Keratinocyte (primary cell): ENCODE measurements around the gene RNF31. TPM values are rescaled to one million over a fixed set of nuclear protein-coding genes. Genes with fewer than 3 reads are reported as not detected.

Experiments used
- DNase-seq: peaks from one replicate; pipeline ENCODE4 v3.0.0-alpha.2; 2011; ENCODE audit warnings: low read depth, missing footprints, low spot score
- FAIRE-seq: peaks from 2 replicates; lab custom pipeline; 2011; peaks lifted over from hg19 to GRCh38; lab: Jason Lieb, UNC
- H2AFZ ChIP-seq: 2 replicates; pipeline ENCODE4 v1.6.0; 2012; ENCODE audit warnings: low read length, control low read depth, inconsistent platforms; ENCODE audit not compliant: control insufficient read depth
- H3K27ac ChIP-seq: 2 replicates; pipeline ENCODE4 v1.5.1; 2011; ENCODE audit warnings: low read length; ENCODE audit not compliant: control insufficient read depth, insufficient read depth
- H3K27me3 ChIP-seq: 3 replicates; pipeline ENCODE4 v1.6.0; 2011; ENCODE audit warnings: low read length; ENCODE audit not compliant: control insufficient read depth, insufficient read depth; ENCODE audit errors: extremely low read depth
- H3K36me3 ChIP-seq, 2 experiments: 2 replicates in 1 of 2; 3 replicates in 1 of 2; pipeline ENCODE4 v1.5.1; 2011; ENCODE audit warnings: low read length in 2 of 2, mild to moderate bottlenecking in 1 of 2; ENCODE audit not compliant: control insufficient read depth in 2 of 2, insufficient read depth in 2 of 2; ENCODE audit errors: extremely low read depth in 1 of 2
- H3K4me1 ChIP-seq: 3 replicates; pipeline ENCODE4 v1.5.1; 2011; ENCODE audit warnings: low read length; ENCODE audit not compliant: control insufficient read depth, insufficient read depth; ENCODE audit errors: extremely low read depth
- H3K4me2 ChIP-seq: 3 replicates; pipeline ENCODE4 v1.6.0; 2011; ENCODE audit warnings: low read depth, low read length; ENCODE audit not compliant: control insufficient read depth, insufficient read depth; ENCODE audit errors: extremely low read depth
- H3K4me3 ChIP-seq, 3 experiments: fragments of 200-600 bp in 1 of 3; sonication (generic) in 1 of 3; 2 replicates in 2 of 3; 3 replicates in 1 of 3; pipeline ENCODE4 v1.5.1; 2011 to 2016; ENCODE audit warnings: low read length in 3 of 3, mild to moderate bottlenecking in 3 of 3, control low read depth in 2 of 3, inconsistent platforms in 1 of 3, low read depth in 1 of 3, mixed read lengths in 1 of 3, mixed run types in 1 of 3, moderate library complexity in 1 of 3; ENCODE audit not compliant: control insufficient read depth in 2 of 3, insufficient read depth in 2 of 3; ENCODE audit errors: extremely low read depth in 1 of 3
- H3K79me2 ChIP-seq: 2 replicates; pipeline ENCODE4 v1.6.0; 2012; ENCODE audit warnings: low read length; ENCODE audit not compliant: control insufficient read depth, insufficient read depth
- H3K9ac ChIP-seq: 3 replicates; pipeline ENCODE4 v1.6.0; 2011; ENCODE audit warnings: low read length; ENCODE audit not compliant: control insufficient read depth, insufficient read depth; ENCODE audit errors: extremely low read depth
- H3K9me1 ChIP-seq: 3 replicates; pipeline ENCODE4 v1.6.0; 2011; ENCODE audit warnings: low read length; ENCODE audit not compliant: control insufficient read depth, insufficient read depth; ENCODE audit errors: extremely low read depth
- H3K9me3 ChIP-seq: 2 replicates; pipeline ENCODE4 v1.5.1; 2012; ENCODE audit warnings: low read depth, low read length; ENCODE audit not compliant: control insufficient read depth
- H4K20me1 ChIP-seq: 3 replicates; pipeline ENCODE4 v1.6.0; 2011; ENCODE audit warnings: low read length; ENCODE audit not compliant: control insufficient read depth, insufficient read depth; ENCODE audit errors: extremely low read depth
- EZH2 ChIP-seq: IDR thresholded peaks from one replicate; pipeline ENCODE4 v1.6.1; 2012; ENCODE audit warnings: inconsistent platforms, mild to moderate bottlenecking, low read length, moderate library complexity
- dilution Hi-C: fragments of 300-500 bp; cut with MboI; formaldehyde crosslinking; loops from one replicate; pipeline ENCODE4 v1.7.0; 2020; ENCODE audit warnings: low sequenced_read_pairs; ENCODE audit not compliant: extremely low pct_ligation_motif_present
- polyA plus RNA-seq, 5 experiments: library from polyadenylated mRNA; depleted of rRNA in 3 of 5; stranded (reverse) in 3 of 5; stranded (forward) in 1 of 5; unstranded in 1 of 5; fragments of >200 nt; gene quantifications; 1 replicate in 1 of 5; 2 replicates in 3 of 5; 3 replicates in 1 of 5; pipeline versions ENCODE4 v1.2.1 to v1.2.3, GENCODE V29; 2011 to 2012; ENCODE audit warnings: missing spikeins in 2 of 5, low read depth in 1 of 5, low replicate concordance in 1 of 5
- TF ChIP-seq, protein P1 (sequence below), 3 experiments: IDR thresholded peaks in 1 of 3; conservative IDR thresholded peaks in 1 of 3; optimal IDR thresholded peaks in 1 of 3; 2 replicates in 2 of 3; 3 replicates in 1 of 3; pipeline versions ENCODE3 to v1.5.1; 2011; ENCODE audit warnings: low read length in 3 of 3, mild to moderate bottlenecking in 3 of 3, moderate library complexity in 2 of 3, control low read depth in 1 of 3, inconsistent platforms in 1 of 3; ENCODE audit not compliant: insufficient read depth in 2 of 3; ENCODE audit errors: extremely low read depth in 1 of 3

RNF31 gene
- polyA plus RNA-seq, 1 donor (not counting 4 experiments of a cell fraction or from before 2014, with no cell fraction given), result 17.4 TPM

DNA sequence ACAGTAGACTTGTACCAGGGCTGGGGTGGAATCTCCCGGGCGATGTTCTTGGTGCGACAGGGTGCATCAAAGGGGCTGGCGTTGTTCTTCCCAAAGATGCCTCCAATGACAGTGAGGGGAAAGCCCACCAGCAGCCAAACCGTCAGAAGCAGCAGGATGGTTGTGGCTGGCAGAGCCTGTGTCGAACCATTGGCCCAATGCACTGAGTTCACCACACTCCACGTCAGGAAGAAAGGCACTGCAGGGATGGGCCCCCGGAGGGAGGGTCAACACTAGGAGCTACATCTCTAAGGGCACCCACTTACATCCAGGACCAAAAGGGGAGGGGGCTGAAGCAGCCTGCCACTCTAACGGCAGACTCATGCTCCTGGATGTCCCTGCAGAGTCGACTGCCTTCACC lies 43.1 kb downstream of the RNF31 start:
- Histone ChIP-seq H3K79me2 (peaks cover 42% of the 10 kb centered on the region), H3K27me3 (no peaks in the 10 kb centered on the region), H2AFZ (no peak overlapping the region), H4K20me1 (peaks cover 4% of the 10 kb centered on the region), H3K9me3 (no peaks in the 10 kb centered on the region), H3K4me2 (no peak overlapping the region), H3K4me1 (peaks cover 23% of the 10 kb centered on the region), H3K9ac (no peak overlapping the region), H3K4me3 (no peak overlapping the region), H3K36me3 (peaks cover 30 to 40% of the 10 kb centered on the region in 2 experiments), H3K9me1 (no peaks in the 10 kb centered on the region), H3K27ac (no peak overlapping the region)
- no peak for DNase-seq
- no peak for FAIRE-seq
- no peak for TF ChIP-seq EZH2
- TF ChIP-seq, protein P1, sequence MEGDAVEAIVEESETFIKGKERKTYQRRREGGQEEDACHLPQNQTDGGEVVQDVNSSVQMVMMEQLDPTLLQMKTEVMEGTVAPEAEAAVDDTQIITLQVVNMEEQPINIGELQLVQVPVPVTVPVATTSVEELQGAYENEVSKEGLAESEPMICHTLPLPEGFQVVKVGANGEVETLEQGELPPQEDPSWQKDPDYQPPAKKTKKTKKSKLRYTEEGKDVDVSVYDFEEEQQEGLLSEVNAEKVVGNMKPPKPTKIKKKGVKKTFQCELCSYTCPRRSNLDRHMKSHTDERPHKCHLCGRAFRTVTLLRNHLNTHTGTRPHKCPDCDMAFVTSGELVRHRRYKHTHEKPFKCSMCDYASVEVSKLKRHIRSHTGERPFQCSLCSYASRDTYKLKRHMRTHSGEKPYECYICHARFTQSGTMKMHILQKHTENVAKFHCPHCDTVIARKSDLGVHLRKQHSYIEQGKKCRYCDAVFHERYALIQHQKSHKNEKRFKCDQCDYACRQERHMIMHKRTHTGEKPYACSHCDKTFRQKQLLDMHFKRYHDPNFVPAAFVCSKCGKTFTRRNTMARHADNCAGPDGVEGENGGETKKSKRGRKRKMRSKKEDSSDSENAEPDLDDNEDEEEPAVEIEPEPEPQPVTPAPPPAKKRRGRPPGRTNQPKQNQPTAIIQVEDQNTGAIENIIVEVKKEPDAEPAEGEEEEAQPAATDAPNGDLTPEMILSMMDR (optimal IDR thresholded peaks at IDR 0.05 in 1 of 3, IDR thresholded peaks at IDR 0.05 in 1 of 3, conservative IDR thresholded peaks at IDR 0.05 in 1 of 3; ENCODE audit: extremely low read depth in 1 of 3, insufficient read depth in 2 of 3, low read length in 3 of 3), result no peak
- dilution Hi-C loops, result no loop called here

DNA sequence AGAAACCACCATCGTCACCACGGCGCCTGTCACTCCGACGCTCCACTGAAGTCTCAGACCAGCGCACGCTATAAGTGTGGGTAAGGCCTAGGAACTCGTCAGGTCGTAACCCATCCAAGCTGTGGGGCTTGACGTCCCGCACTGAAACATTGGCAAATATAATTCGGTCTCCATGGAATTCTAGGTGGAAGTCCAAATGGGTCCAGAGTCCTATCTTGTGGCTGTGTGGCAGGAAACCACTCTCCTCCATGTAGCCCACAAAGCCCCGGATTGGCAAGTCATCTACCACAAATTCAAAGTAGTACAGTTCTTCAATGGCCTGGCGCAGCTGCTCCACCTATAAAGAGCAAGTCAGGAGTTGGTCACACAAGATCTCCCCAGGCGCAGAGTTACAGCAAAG lies 45.6 kb downstream of the RNF31 start:
- no peaks in the 10 kb centered on the region for H3K27me3 ChIP-seq
- H2AFZ ChIP-seq, result no peak overlapping the region
- peaks cover 15 to 21% of the 10 kb centered on the region in 2 experiments for H3K36me3 ChIP-seq
- H3K4me2 ChIP-seq, result no peak overlapping the region
- DNase-seq (no peak), FAIRE-seq (no peak)
- no peaks in the 10 kb centered on the region for H4K20me1 ChIP-seq
- H3K79me2 ChIP-seq, result peaks cover 47% of the 10 kb centered on the region
- no peak overlapping the region for H3K4me3 ChIP-seq
- TF ChIP-seq, protein P1 (optimal IDR thresholded peaks at IDR 0.05 in 1 of 3, IDR thresholded peaks at IDR 0.05 in 1 of 3, conservative IDR thresholded peaks at IDR 0.05 in 1 of 3; ENCODE audit: extremely low read depth in 1 of 3, insufficient read depth in 2 of 3, low read length in 3 of 3), result no peak
- no peak for TF ChIP-seq EZH2
- H3K9ac ChIP-seq, result no peak overlapping the region
- H3K9me3 ChIP-seq, result no peaks in the 10 kb centered on the region
- H3K27ac ChIP-seq, result no peak overlapping the region
- dilution Hi-C loops, result no loop called here
- no peaks in the 10 kb centered on the region for H3K9me1 ChIP-seq
- peaks cover 22% of the 10 kb centered on the region for H3K4me1 ChIP-seq
